GM19463 (cell line): ENCODE data around the gene ADGRB2.
"Not testable (repeated sequence)": the region's sequence is repeated elsewhere in the genome, so short reads cannot be mapped to it uniquely, and the experiment has no call there.

Experiments
- ATAC-seq: cut with Tn5 transposase; IDR thresholded peaks from one replicate; pipeline ENCODE4 v1.9.1; 2021; ENCODE audit warnings: mild to moderate bottlenecking, moderate library complexity; ENCODE audit not compliant: unreplicated experiment

The ADGRB2 gene

GRCh38 chr1:31730336-31731048 is 33.6 kb downstream of the ADGRB2 start:
- ATAC-seq, result no peak

- ATAC-seq, result no peak
Measured at GRCh38 chr1:31727849-31728248, 36.3 kb downstream of the ADGRB2 start.

GRCh38 chr1:31727195-31727594 is 36.9 kb downstream of the ADGRB2 start:
- ATAC-seq, result no peak

GRCh38 chr1:31726715-31727114 is 37.4 kb downstream of the ADGRB2 start:
- ATAC-seq, result no peak

- no peak for ATAC-seq
Measured at GRCh38 chr1:31725777-31726535, 38.2 kb downstream of the ADGRB2 start.

GRCh38 chr1:31725134-31725533 is 39.0 kb downstream of the ADGRB2 start:
- ATAC-seq, result no peak

DNA sequence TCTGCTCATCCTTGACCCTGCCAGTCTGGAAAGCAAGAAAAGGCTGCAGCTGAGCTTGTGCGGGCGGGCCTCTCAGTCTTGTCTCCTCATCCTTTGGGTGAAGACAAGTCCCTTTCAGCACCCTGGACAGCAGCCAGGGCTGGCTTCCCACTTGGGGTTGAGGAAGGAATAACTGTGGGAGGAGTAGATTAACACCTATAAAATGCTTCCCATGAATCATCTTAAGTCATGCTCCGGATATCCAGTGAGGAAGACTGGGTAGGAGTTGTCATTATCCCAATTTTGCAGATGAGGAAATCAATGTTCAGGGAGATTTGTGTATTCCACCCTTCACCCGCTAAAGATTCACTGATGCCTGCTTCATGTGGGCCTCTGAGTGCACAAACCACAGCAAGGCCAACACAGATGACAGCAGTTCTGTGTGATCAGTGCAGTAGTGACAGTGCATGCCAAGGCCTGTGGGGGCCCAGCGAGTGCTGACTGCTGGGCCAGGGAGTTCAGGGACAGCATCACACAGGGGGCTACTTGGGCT is 40.2 kb downstream of the ADGRB2 start:
- no peak for ATAC-seq

DNA sequence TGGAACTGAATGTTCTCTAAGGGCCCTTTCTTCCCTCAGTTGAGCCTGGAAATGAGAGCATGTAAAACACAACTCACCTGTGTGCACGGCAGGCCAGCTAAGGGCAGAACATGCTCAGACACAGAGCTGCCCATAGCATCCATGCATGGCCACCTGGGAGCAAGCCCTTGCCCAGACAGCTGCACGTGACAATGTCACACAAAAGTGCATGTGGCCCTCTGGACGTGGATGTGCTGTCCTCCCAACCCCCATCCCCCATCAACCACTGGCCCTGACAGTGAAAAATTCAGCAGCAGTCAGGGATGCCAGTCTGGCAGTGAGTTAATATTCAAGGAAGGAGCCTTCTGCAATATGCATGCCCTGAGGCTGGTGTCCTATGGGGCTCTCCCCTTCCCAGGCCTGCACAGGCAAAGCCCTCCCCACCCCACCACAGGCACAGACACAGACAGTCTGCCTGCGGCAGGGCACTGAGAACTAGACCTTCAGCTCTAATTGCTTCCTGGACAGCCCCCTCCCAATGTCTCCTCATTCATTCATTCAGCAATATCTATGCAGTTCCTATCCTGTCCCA is 45.7 kb downstream of the ADGRB2 start:
- no peak for ATAC-seq

- ATAC-seq, result no peak
Measured at GRCh38 chr1:31717341-31717740, 46.8 kb downstream of the ADGRB2 start.

GRCh38 chr1:31715873-31716220 is 48.3 kb downstream of the ADGRB2 start:
- ATAC-seq, result no peak

DNA sequence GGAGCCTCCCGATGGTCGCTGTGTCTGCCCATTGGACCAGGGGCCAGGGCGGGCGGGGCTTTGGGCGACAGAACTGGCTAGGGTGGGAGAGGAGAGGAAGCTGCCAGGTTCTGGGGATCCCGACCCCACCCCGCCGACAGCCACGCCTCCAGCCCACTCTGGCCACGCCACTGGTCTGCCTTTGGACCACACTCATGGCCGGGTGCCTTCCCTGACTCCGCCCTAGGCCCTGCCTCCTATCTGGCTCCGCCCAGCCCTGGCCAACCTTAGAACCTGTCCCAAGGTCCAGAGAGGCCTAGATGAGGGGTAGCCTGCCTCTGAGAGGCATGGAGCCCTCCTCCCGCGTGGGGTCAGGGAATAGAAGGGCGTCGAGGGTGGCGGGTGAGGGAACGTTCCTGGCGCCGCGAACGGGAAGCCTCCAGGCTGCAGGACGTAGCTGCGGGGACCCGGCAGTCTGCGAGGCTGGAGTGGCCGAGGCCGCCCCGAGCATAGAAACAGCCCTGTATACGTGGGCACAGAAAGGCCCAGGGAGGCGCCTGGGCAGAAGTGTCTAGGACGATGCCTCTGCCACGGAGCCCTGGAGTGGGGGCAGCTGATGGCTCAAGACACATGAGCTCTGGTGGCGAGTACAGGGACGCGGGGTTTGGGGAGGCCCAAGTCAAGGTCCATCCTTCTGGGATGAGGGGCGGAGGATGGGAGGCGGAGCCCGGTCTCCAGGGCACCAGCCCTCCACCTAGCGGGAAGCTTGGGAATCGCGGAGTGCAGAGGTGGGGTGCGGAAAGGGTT is 48.9 kb downstream of the ADGRB2 start:
- no peak for ATAC-seq

GRCh38 chr1:31714442-31715086 is 49.6 kb downstream of the ADGRB2 start:
- no peak for ATAC-seq

GRCh38 chr1:31712630-31713029 is 51.5 kb downstream of the ADGRB2 start:
- no peak for ATAC-seq

- ATAC-seq, result no peak
Measured at GRCh38 chr1:31712068-31712467, 52.1 kb downstream of the ADGRB2 start.

- no peak for ATAC-seq
Measured at GRCh38 chr1:31708324-31708723, 55.8 kb downstream of the ADGRB2 start.

GRCh38 chr1:31707711-31708110 is 56.4 kb downstream of the ADGRB2 start:
- ATAC-seq, result no peak

GRCh38 chr1:31707059-31707600 is 57.0 kb downstream of the ADGRB2 start:
- not testable (repeated sequence) for ATAC-seq

- ATAC-seq, result no peak
Measured at GRCh38 chr1:31706384-31707058, 57.6 kb downstream of the ADGRB2 start.

- peak; percentile 52 for ATAC-seq
Measured at GRCh38 chr1:31705080-31705866, 58.9 kb downstream of the ADGRB2 start.
